GM12878 (cell line): ENCODE results near the gene OLFM2.

ENCODE experiments used
- ELK1 ChIP-seq: IDR thresholded peaks from 2 replicates; pipeline ENCODE4 v1.6.1; 2012; ENCODE audit warnings: low read depth, low read length, improper control_type of control experiment
- POLR2AphosphoS5 ChIP-seq: IDR thresholded peaks from 2 replicates; pipeline ENCODE4 v1.6.1; 2011; ENCODE audit warnings: mild to moderate bottlenecking, low read length, inconsistent platforms
- TCF12 ChIP-seq: IDR thresholded peaks from 2 replicates; pipeline ENCODE4 v1.6.1; 2011; ENCODE audit warnings: low read depth, mild to moderate bottlenecking, low read length
- TF ChIP-seq, protein P1 (sequence below), 3 experiments: IDR thresholded peaks in 2 of 3; conservative IDR thresholded peaks in 1 of 3; 2 replicates each; pipeline ENCODE4 v1.5.1; 2011; ENCODE audit warnings: low read depth in 3 of 3, low read length in 3 of 3, mild to moderate bottlenecking in 3 of 3, control low read depth in 2 of 3, moderate library complexity in 2 of 3, inconsistent platforms in 1 of 3, mixed read lengths in 1 of 3; ENCODE audit not compliant: control insufficient read depth in 2 of 3, insufficient read depth in 1 of 3; ENCODE audit errors: extremely low read depth in 1 of 3

- no peak for TF ChIP-seq ELK1
- no peak for TF ChIP-seq POLR2AphosphoS5
- TF ChIP-seq, protein P1, sequence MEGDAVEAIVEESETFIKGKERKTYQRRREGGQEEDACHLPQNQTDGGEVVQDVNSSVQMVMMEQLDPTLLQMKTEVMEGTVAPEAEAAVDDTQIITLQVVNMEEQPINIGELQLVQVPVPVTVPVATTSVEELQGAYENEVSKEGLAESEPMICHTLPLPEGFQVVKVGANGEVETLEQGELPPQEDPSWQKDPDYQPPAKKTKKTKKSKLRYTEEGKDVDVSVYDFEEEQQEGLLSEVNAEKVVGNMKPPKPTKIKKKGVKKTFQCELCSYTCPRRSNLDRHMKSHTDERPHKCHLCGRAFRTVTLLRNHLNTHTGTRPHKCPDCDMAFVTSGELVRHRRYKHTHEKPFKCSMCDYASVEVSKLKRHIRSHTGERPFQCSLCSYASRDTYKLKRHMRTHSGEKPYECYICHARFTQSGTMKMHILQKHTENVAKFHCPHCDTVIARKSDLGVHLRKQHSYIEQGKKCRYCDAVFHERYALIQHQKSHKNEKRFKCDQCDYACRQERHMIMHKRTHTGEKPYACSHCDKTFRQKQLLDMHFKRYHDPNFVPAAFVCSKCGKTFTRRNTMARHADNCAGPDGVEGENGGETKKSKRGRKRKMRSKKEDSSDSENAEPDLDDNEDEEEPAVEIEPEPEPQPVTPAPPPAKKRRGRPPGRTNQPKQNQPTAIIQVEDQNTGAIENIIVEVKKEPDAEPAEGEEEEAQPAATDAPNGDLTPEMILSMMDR (IDR thresholded peaks at IDR 0.05 in 2 of 3, conservative IDR thresholded peaks at IDR 0.05 in 1 of 3; ENCODE audit: control insufficient read depth in 2 of 3, extremely low read depth in 1 of 3, insufficient read depth in 1 of 3, low read depth in 3 of 3, low read length in 3 of 3) = no peak
- TF ChIP-seq TCF12 = no peak
These were observed 72.6 kb downstream of the OLFM2 start for GRCh38 chr19:9863759-9864158.
